GM12878 (cell line): Measurements from ENCODE around the gene PRKAG2. TPM values are rescaled to one million over a fixed set of nuclear protein-coding genes. Genes with fewer than 3 reads are reported as not detected.

Source experiments
- ATAC-seq: fragments of 200-7000 bp; cut with Tn5 transposase; 3 replicates; pipeline ENCODE4 v1.9.1; 2020; ENCODE audit warnings: mild to moderate bottlenecking, moderate library complexity
- BruUV-seq: library from RNA; stranded (reverse); fragments of 400-500 nt; replicated peaks from 2 replicates; lab custom pipeline; 2021; lab: Mats Ljungman, UMichigan
- CTCF ChIA-PET: fragments of 300-600 bp; sonication (Branson Sonifier 250); formaldehyde crosslinking; extraction: SDS; loops from one replicate; lab custom pipeline; 2021; ENCODE audit warnings: inconsistent platforms; lab: Yijun Ruan, JAX
- POLR2A ChIA-PET: fragments of 350-600 bp; formaldehyde crosslinking; extraction: SDS; loops from one replicate; lab custom pipeline; 2021; ENCODE audit warnings: inconsistent platforms; lab: Charles Lee
- RAD21 ChIA-PET: fragments of 300-600 bp; sonication (Branson Sonifier 250); formaldehyde crosslinking; loops from one replicate; lab custom pipeline; 2023; ENCODE audit warnings: antibody characterized with exemption; ENCODE audit not compliant: unreplicated experiment; lab: Charles Lee
- SMC1A ChIA-PET: fragments of 300-600 bp; sonication (Branson Sonifier 250); formaldehyde crosslinking; loops from one replicate; lab custom pipeline; 2023; ENCODE audit not compliant: unreplicated experiment, uncharacterized antibody; lab: Charles Lee
- DNase-seq: peaks from one replicate; pipeline ENCODE4 v3.0.0-alpha.2; 2011; ENCODE audit warnings: low read depth, low spot score
- FAIRE-seq: peaks from 3 replicates; lab custom pipeline; 2011; peaks lifted over from hg19 to GRCh38; lab: Jason Lieb, UNC
- H2AFZ ChIP-seq: 2 replicates; pipeline ENCODE4 v1.6.0; 2011; ENCODE audit warnings: low read depth, low read length, control low read depth; ENCODE audit not compliant: control insufficient read depth
- H3K27ac ChIP-seq: 2 replicates; pipeline ENCODE4 v1.5.1; 2011; ENCODE audit warnings: control low read depth; ENCODE audit not compliant: control insufficient read depth, insufficient read depth
- H3K27me3 ChIP-seq, 2 experiments: replicated peaks in 1 of 2; 2 replicates each; pipeline versions ENCODE4 v1.6.0 to v1.6.1; 2011; ENCODE audit warnings: low read length in 1 of 2; ENCODE audit not compliant: control insufficient read depth in 2 of 2, insufficient read depth in 2 of 2
- H3K36me3 ChIP-seq, 2 experiments: 2 replicates each; pipeline ENCODE4 v1.5.1; 2011; ENCODE audit warnings: low read length in 1 of 2; ENCODE audit not compliant: control insufficient read depth in 2 of 2, insufficient read depth in 2 of 2
- H3K4me1 ChIP-seq: 2 replicates; pipeline ENCODE4 v1.6.1; 2011; ENCODE audit warnings: mild to moderate bottlenecking, low read length, moderate library complexity, mixed read lengths; ENCODE audit not compliant: control insufficient read depth, insufficient read depth
- H3K4me2 ChIP-seq: 2 replicates; pipeline ENCODE4 v1.6.0; 2011; ENCODE audit warnings: control low read depth; ENCODE audit not compliant: control insufficient read depth, insufficient read depth
- H3K4me3 ChIP-seq: fragments of 200-600 bp; sonication (generic); 2 replicates; pipeline ENCODE4 v1.5.1; 2016
- H3K79me2 ChIP-seq: 2 replicates; pipeline ENCODE4 v1.6.0; 2011; ENCODE audit warnings: low read length; ENCODE audit not compliant: control insufficient read depth, insufficient read depth
- H3K9ac ChIP-seq: 2 replicates; pipeline ENCODE4 v1.8.0; 2011; ENCODE audit warnings: low read length, control low read depth, mixed read lengths; ENCODE audit not compliant: control insufficient read depth, insufficient read depth
- H3K9me3 ChIP-seq: replicated peaks from 3 replicates; pipeline ENCODE4 v1.5.1; 2011; ENCODE audit warnings: mild to moderate bottlenecking, low read length; ENCODE audit not compliant: control insufficient read depth, insufficient read depth
- H4K20me1 ChIP-seq: 2 replicates; pipeline ENCODE4 v1.6.0; 2011; ENCODE audit not compliant: control insufficient read depth, insufficient read depth
- EGR1 ChIP-seq, 2 experiments: IDR thresholded peaks; 1 replicate in 1 of 2; 2 replicates in 1 of 2; pipeline ENCODE4 v1.6.1; 2011 to 2012; ENCODE audit warnings: low read depth in 2 of 2, low read length in 2 of 2, borderline replicate concordance in 1 of 2, mild to moderate bottlenecking in 1 of 2, moderate library complexity in 1 of 2
- JUNB ChIP-seq: IDR thresholded peaks from 2 replicates; pipeline ENCODE4 v1.6.1; 2016; ENCODE audit warnings: antibody characterized with exemption, mild to moderate bottlenecking
- LARP7 ChIP-seq: fragments of 450-650 bp; IDR thresholded peaks from 2 replicates; pipeline ENCODE4 v1.6.1; 2017; ENCODE audit warnings: mild to moderate bottlenecking
- MTA3 ChIP-seq: IDR thresholded peaks from 2 replicates; pipeline ENCODE4 v1.6.1; 2012; ENCODE audit warnings: low read length, inconsistent platforms, borderline replicate concordance
- MYC ChIP-seq: IDR thresholded peaks from 2 replicates; pipeline ENCODE4 v1.6.1; 2011; ENCODE audit warnings: mild to moderate bottlenecking, low read length, moderate library complexity, inconsistent platforms; ENCODE audit not compliant: insufficient read depth, insufficient replicate concordance, insufficient read length, severe bottlenecking
- RELA ChIP-seq: fragments of 450-650 bp; IDR thresholded peaks from 2 replicates; pipeline ENCODE4 v1.8.0; 2014; ENCODE audit warnings: borderline replicate concordance; ENCODE audit not compliant: partially characterized antibody
- SMAD5 ChIP-seq: IDR thresholded peaks from 2 replicates; pipeline ENCODE4 v1.6.1; 2016; ENCODE audit warnings: antibody characterized with exemption, low read depth
- TBL1XR1 ChIP-seq: IDR thresholded peaks from 2 replicates; pipeline ENCODE4 v1.6.1; 2012; ENCODE audit warnings: low read depth, low read length, improper control_type of control experiment
- YBX1 ChIP-seq: fragments of 450-650 bp; IDR thresholded peaks from 2 replicates; pipeline ENCODE4 v1.6.1; 2016; ENCODE audit warnings: antibody characterized with exemption
- ZSCAN29 ChIP-seq: fragments of 450-650 bp; IDR thresholded peaks from 2 replicates; pipeline ENCODE4 v1.6.1; 2017; ENCODE audit warnings: mild to moderate bottlenecking, moderate library complexity
- WGBS: methylation state at CpG from one replicate; pipeline ENCODE4 v1.1.6; 2016; ENCODE audit warnings: low lambda C conversion rate; ENCODE audit not compliant: insufficient replicate concordance, insufficient coverage; ENCODE audit errors: missing lambda C conversion rate; 5-methylcytosine and 5-hydroxymethylcytosine counted together
- in situ Hi-C: fragments of 300-500 bp; cut with MboI; formaldehyde crosslinking; loops from 9 replicates; pipeline ENCODE4 v1.14.3; 2018; ENCODE audit warnings: mixed read lengths
- intact Hi-C: fragments of 100-400 bp; cut with micrococcal nuclease; formaldehyde crosslinking; loops from one replicate; pipeline ENCODE4 v1.14.2; 2022; ENCODE audit not compliant: unreplicated experiment
- polyA plus RNA-seq, 11 experiments: library from polyadenylated mRNA; depleted of rRNA in 4 of 11; unstranded in 6 of 11; stranded (reverse) in 5 of 11; fragments of >200 nt; fragmentation: Nextera tagmentation in 4 of 11; fragmentation: Illumina TruSeq in 1 of 11; extraction: Ambion mirVana in 4 of 11; extraction: Trizol in 1 of 11; gene quantifications; 1 replicate in 1 of 11; 2 replicates in 10 of 11; pipeline versions ENCODE4 v1.2.1 to v1.2.3, GENCODE V29; 2011 to 2016; ENCODE audit warnings: inconsistent platforms in 2 of 11, missing spikeins in 2 of 11, low read depth in 1 of 11
- total RNA-seq, 4 experiments: library from RNA; depleted of rRNA in 3 of 4; stranded (reverse); fragments of >200 nt in 3 of 4; fragmentation: Illumina TruSeq in 1 of 4; extraction: Trizol in 1 of 4; gene quantifications; 2 replicates each; pipeline versions ENCODE4 v1.2.1 to v1.2.3, GENCODE V29; 2013 to 2021
- TF ChIP-seq, protein P1 (sequence below): fragments of 450-650 bp; IDR thresholded peaks from 2 replicates; pipeline ENCODE4 v1.6.1; 2016; ENCODE audit warnings: mild to moderate bottlenecking, moderate library complexity, borderline replicate concordance
- TF ChIP-seq, protein P2 (sequence below): IDR thresholded peaks from 2 replicates; pipeline ENCODE4 v1.6.1; 2012; ENCODE audit warnings: low read length, inconsistent platforms
- TF ChIP-seq, protein P3 (sequence below): IDR thresholded peaks from 2 replicates; pipeline ENCODE4 v1.6.1; 2012; ENCODE audit warnings: low read depth, low read length, improper control_type of control experiment

Gene PRKAG2
- total and polyA plus RNA-seq, 10 of the 15 experiments (the other 5 are each of a cell fraction or from before 2014, with no cell fraction given), result 3.4 to 8.9 (median 6.8) TPM

DNA sequence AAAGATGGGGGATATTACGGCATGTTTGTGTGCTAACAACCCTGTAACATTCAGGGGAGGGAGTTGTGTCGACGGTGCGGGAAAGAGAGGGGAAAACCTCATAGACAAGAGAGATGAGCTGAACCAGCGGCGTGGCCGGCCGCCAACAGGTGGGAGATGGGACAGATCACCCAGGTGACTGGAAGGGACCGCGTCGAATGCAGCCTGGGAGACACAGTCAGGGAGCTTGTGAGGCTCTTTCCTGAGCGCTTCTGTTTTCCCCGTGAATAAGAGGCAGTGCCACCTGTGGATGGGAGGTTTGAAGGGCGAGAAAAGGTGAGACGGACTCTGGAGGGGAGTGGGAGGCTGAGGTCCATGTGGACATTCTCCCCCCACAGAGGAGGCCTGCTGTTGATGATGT is 9.9 kb upstream of the PRKAG2 start:
- ATAC-seq (no peak), FAIRE-seq (no peak), DNase-seq (no peak)
- ChIA-PET RAD21 (no interaction called here), SMC1A (no interaction called here), CTCF (no interaction called here), POLR2A (no interaction called here)
- no TSS peak for BruUV-seq
- in situ Hi-C loops, result no loop called here
- Histone ChIP-seq H3K4me1 (no peaks in the 10 kb centered on the region), H3K9me3 (no peaks in the 10 kb centered on the region), H2AFZ (no peak overlapping the region), H4K20me1 (no peaks in the 10 kb centered on the region), H3K36me3 (no peaks in the 10 kb centered on the region), H3K27me3 (peaks cover 3 to 4% of the 10 kb centered on the region in 2 experiments), H3K79me2 (no peaks in the 10 kb centered on the region), H3K4me2 (no peak overlapping the region), H3K9ac (no peak overlapping the region), H3K27ac (no peak overlapping the region), H3K4me3 (no peak overlapping the region)
- WGBS, result 86% methylated on average over 15 of the region's 15 CpGs
- TF ChIP-seq MTA3, result no peak
- no peak for TF ChIP-seq ZSCAN29
- TF ChIP-seq TBL1XR1, result no peak
- no peak for TF ChIP-seq JUNB
- no peak for TF ChIP-seq SMAD5
- TF ChIP-seq, protein P1, sequence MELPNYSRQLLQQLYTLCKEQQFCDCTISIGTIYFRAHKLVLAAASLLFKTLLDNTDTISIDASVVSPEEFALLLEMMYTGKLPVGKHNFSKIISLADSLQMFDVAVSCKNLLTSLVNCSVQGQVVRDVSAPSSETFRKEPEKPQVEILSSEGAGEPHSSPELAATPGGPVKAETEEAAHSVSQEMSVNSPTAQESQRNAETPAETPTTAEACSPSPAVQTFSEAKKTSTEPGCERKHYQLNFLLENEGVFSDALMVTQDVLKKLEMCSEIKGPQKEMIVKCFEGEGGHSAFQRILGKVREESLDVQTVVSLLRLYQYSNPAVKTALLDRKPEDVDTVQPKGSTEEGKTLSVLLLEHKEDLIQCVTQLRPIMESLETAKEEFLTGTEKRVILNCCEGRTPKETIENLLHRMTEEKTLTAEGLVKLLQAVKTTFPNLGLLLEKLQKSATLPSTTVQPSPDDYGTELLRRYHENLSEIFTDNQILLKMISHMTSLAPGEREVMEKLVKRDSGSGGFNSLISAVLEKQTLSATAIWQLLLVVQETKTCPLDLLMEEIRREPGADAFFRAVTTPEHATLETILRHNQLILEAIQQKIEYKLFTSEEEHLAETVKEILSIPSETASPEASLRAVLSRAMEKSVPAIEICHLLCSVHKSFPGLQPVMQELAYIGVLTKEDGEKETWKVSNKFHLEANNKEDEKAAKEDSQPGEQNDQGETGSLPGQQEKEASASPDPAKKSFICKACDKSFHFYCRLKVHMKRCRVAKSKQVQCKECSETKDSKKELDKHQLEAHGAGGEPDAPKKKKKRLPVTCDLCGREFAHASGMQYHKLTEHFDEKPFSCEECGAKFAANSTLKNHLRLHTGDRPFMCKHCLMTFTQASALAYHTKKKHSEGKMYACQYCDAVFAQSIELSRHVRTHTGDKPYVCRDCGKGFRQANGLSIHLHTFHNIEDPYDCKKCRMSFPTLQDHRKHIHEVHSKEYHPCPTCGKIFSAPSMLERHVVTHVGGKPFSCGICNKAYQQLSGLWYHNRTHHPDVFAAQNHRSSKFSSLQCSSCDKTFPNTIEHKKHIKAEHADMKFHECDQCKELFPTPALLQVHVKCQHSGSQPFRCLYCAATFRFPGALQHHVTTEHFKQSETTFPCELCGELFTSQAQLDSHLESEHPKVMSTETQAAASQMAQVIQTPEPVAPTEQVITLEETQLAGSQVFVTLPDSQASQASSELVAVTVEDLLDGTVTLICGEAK, result no peak
- TF ChIP-seq MYC, result no peak
- no peak for TF ChIP-seq EGR1 (IDR thresholded peaks at IDR 0.05; ENCODE audit: borderline replicate concordance in 1 of 2, low read depth in 2 of 2, low read length in 2 of 2)
- TF ChIP-seq, protein P2, sequence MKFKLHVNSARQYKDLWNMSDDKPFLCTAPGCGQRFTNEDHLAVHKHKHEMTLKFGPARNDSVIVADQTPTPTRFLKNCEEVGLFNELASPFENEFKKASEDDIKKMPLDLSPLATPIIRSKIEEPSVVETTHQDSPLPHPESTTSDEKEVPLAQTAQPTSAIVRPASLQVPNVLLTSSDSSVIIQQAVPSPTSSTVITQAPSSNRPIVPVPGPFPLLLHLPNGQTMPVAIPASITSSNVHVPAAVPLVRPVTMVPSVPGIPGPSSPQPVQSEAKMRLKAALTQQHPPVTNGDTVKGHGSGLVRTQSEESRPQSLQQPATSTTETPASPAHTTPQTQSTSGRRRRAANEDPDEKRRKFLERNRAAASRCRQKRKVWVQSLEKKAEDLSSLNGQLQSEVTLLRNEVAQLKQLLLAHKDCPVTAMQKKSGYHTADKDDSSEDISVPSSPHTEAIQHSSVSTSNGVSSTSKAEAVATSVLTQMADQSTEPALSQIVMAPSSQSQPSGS, result no peak
- TF ChIP-seq YBX1, result no peak
- TF ChIP-seq, protein P3, sequence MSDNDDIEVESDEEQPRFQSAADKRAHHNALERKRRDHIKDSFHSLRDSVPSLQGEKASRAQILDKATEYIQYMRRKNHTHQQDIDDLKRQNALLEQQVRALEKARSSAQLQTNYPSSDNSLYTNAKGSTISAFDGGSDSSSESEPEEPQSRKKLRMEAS, result no peak
- TF ChIP-seq LARP7, result no peak
- TF ChIP-seq RELA, result no peak
- intact Hi-C loops, result no loop called here
